LNCaP clone FGC (cell line): ENCODE measurements around the gene CYP1B1.

Experiments used
- DNase-seq: peaks from one replicate; pipeline ENCODE4 v3.0.0-alpha.2; 2011; ENCODE audit warnings: low read depth
- H3K4me3 ChIP-seq: 2 replicates; pipeline ENCODE4 v1.5.1; 2011; ENCODE audit warnings: mild to moderate bottlenecking, low read depth, low read length, control low read depth
- TF ChIP-seq, protein P1 (sequence below): IDR thresholded peaks from 2 replicates; pipeline ENCODE4 v1.5.1; 2012; ENCODE audit warnings: mild to moderate bottlenecking; ENCODE audit not compliant: control insufficient read depth, insufficient read depth; ENCODE audit errors: extremely low read depth

CYP1B1 gene

GRCh38 chr2:38037757-38038621 is 38.0 kb downstream of the CYP1B1 start:
- TF ChIP-seq, protein P1, sequence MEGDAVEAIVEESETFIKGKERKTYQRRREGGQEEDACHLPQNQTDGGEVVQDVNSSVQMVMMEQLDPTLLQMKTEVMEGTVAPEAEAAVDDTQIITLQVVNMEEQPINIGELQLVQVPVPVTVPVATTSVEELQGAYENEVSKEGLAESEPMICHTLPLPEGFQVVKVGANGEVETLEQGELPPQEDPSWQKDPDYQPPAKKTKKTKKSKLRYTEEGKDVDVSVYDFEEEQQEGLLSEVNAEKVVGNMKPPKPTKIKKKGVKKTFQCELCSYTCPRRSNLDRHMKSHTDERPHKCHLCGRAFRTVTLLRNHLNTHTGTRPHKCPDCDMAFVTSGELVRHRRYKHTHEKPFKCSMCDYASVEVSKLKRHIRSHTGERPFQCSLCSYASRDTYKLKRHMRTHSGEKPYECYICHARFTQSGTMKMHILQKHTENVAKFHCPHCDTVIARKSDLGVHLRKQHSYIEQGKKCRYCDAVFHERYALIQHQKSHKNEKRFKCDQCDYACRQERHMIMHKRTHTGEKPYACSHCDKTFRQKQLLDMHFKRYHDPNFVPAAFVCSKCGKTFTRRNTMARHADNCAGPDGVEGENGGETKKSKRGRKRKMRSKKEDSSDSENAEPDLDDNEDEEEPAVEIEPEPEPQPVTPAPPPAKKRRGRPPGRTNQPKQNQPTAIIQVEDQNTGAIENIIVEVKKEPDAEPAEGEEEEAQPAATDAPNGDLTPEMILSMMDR, result no peak
- no peak overlapping the region for H3K4me3 ChIP-seq
- DNase-seq, result no peak

- no peak overlapping the region for H3K4me3 ChIP-seq
- DNase-seq, result no peak
- TF ChIP-seq, protein P1, result no peak
Observed at GRCh38 chr2:38037325-38037724, 38.6 kb downstream of the CYP1B1 start.

- DNase-seq, result no peak
- H3K4me3 ChIP-seq, result no peak overlapping the region
- TF ChIP-seq, protein P1, result no peak
Observed at GRCh38 chr2:38035968-38036367, 40.0 kb downstream of the CYP1B1 start.

DNA sequence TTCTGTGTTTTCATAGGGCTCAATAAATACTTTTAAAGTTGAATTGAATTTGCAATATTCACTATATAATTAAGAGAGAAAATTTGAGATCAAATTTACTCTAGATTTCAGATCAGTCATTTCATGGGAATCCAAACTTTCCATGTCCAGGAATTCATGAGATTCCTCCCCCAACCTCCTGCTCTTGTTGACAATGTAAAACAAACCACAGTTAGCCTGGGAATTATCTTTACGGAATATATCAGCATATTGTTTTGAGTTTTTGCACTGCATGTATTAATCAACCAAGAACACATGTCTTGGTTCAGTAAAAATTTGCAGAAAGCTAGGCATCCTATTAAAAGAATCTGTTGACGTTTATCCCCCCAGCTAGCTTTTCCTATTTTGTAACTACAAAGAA is 42.3 kb downstream of the CYP1B1 start:
- no peak for DNase-seq
- H3K4me3 ChIP-seq, result no peak overlapping the region
- TF ChIP-seq, protein P1, result no peak

- TF ChIP-seq, protein P1, result no peak
Observed at GRCh38 chr2:38032946-38033345, 43.0 kb downstream of the CYP1B1 start.

GRCh38 chr2:38030635-38031355 is 45.2 kb downstream of the CYP1B1 start:
- no peak overlapping the region for H3K4me3 ChIP-seq
- DNase-seq, result no peak
- TF ChIP-seq, protein P1, result no peak

More at GRCh38 chr2:38032946-38033345, 43.0 kb downstream of the CYP1B1 start:
- DNase-seq, result no peak
- H3K4me3 ChIP-seq, result no peak overlapping the region

DNA sequence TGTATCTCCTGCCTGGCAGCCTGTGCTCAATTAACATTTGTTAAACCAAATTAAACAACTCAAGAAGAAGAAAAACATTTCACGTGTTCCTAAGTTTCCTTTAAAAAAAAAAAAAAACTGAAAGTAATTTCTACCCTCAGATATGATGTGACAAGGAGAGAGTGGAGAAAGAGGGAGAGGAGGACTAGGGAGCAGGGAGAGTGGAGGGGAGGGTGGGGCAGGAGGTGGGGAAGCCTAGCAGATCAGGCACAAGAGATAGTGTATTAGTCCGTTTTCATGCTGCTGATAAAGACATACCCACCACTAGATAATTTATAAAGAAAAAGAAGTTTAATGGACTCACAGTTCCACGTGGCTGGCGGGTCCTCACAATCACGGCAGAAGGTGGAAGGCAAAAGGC is 46.4 kb downstream of the CYP1B1 start:
- DNase-seq, result no peak
- H3K4me3 ChIP-seq, result no peak overlapping the region
- TF ChIP-seq, protein P1, result no peak
